MCF 10A (cell line): Measurements from ENCODE around the gene MST1R. TPM values are rescaled to one million over a fixed set of nuclear protein-coding genes. Genes with fewer than 3 reads are reported as not detected.
"Not testable (repeated sequence)": the region's sequence is repeated elsewhere in the genome, so short reads cannot be mapped to it uniquely, and the experiment has no call there.

Source experiments
- BruUV-seq: library from RNA; stranded (reverse); fragments of 400-500 nt; replicated peaks from 2 replicates; lab custom pipeline; 2021; lab: Mats Ljungman, UMichigan
- CTCF ChIA-PET: fragments of 300-600 bp; sonication (Branson Sonifier 250); formaldehyde crosslinking; extraction: SDS; loops from one replicate; lab custom pipeline; 2021; ENCODE audit warnings: antibody characterized with exemption, inconsistent platforms; lab: Yijun Ruan, JAX
- POLR2A ChIA-PET: fragments of 300-600, 350-650 bp; sonication (Branson Sonifier 250); formaldehyde crosslinking; extraction: SDS; loops from one replicate; lab custom pipeline; 2020; ENCODE audit warnings: antibody characterized with exemption, inconsistent platforms; lab: Yijun Ruan, JAX
- DNase-seq: peaks from one replicate; pipeline ENCODE4 v3.0.0-alpha.2; 2018; ENCODE audit not compliant: unreplicated experiment
- H3K27ac Mint-ChIP-seq: one replicate; pipeline ENCODE4 v1.8.0; 2022; ENCODE audit warnings: mild to moderate bottlenecking, low read depth, mixed read lengths; ENCODE audit not compliant: unreplicated experiment
- H3K27me3 Mint-ChIP-seq: one replicate; pipeline ENCODE4 v1.8.0; 2022; ENCODE audit warnings: mixed read lengths; ENCODE audit not compliant: insufficient read depth, unreplicated experiment
- H3K36me3 Mint-ChIP-seq: one replicate; pipeline ENCODE4 v1.8.0; 2022; ENCODE audit warnings: mild to moderate bottlenecking, moderate library complexity, mixed read lengths; ENCODE audit not compliant: insufficient read depth, unreplicated experiment
- H3K4me1 Mint-ChIP-seq: one replicate; pipeline ENCODE4 v1.8.0; 2022; ENCODE audit warnings: mixed read lengths; ENCODE audit not compliant: insufficient read depth, unreplicated experiment
- H3K4me3 Mint-ChIP-seq: one replicate; pipeline ENCODE4 v1.8.0; 2022; ENCODE audit warnings: mild to moderate bottlenecking, moderate library complexity, mixed read lengths; ENCODE audit not compliant: unreplicated experiment
- H3K9me3 Mint-ChIP-seq: one replicate; pipeline ENCODE4 v1.8.0; 2022; ENCODE audit warnings: mixed read lengths; ENCODE audit not compliant: unreplicated experiment
- CTCF ChIP-seq: fragments of 200-600 bp; IDR thresholded peaks from one replicate; pipeline ENCODE4 v1.8.0; 2022; ENCODE audit warnings: antibody characterized with exemption, mild to moderate bottlenecking; ENCODE audit not compliant: unreplicated experiment
- intact Hi-C: fragments of 100-400 bp; cut with micrococcal nuclease; formaldehyde crosslinking; loops from 2 replicates; pipeline ENCODE4 v1.14.1; 2022
- total RNA-seq: library from RNA; stranded (reverse); gene quantifications from 2 replicates; pipeline ENCODE4 v1.2.3, GENCODE V29; 2022

The MST1R gene
- total RNA-seq, 1 experiment from 2014 or later, result 103 TPM

GRCh38 chr3:49924683-49925082 lies 21.0 kb upstream of the MST1R start:
- Mint-ChIP-seq H3K27me3 (no peaks in the 10 kb centered on the region), H3K9me3 (no peaks in the 10 kb centered on the region), H3K27ac (peak overlapping the region; percentile 69), H3K4me1 (peaks cover 12% of the 10 kb centered on the region), H3K4me3 (no peak overlapping the region), H3K36me3 (peaks cover 12% of the 10 kb centered on the region)
- POLR2A ChIA-PET, result interaction anchor here (0.6 to 3.3 kb wide), 5 partner anchors 15 to 463 kb away, joined by 3 to 12 read pairs (median 3); partner anchors contain the start of gene RBM6
- intact Hi-C loops, result no loop called here
- CTCF ChIA-PET, result interaction anchor here (0.8 to 1.5 kb wide), 7 partner anchors 17 to 137 kb away, joined by 3 to 6 read pairs (median 3); partner anchors contain the start of gene CDHR4
- no peak for TF ChIP-seq CTCF
- BruUV-seq, result no TSS peak
- DNase-seq, result peak; percentile 81

- DNase-seq, H3K4me1 Mint-ChIP-seq, intact Hi-C loops, POLR2A ChIA-PET, H3K9me3 Mint-ChIP-seq, BruUV-seq, H3K4me3 Mint-ChIP-seq, H3K36me3 Mint-ChIP-seq, H3K27me3 Mint-ChIP-seq, H3K27ac Mint-ChIP-seq: not testable (repeated sequence)
- CTCF ChIA-PET, result interaction anchor here (0.6 to 4.6 kb wide), 4 partner anchors 10 to 263 kb away, joined by 4 to 35 read pairs (median 4); no protein-coding TSS in a partner anchor
Observed at GRCh38 chr3:49917806-49918590, 14.3 kb upstream of the MST1R start.

- no peak for DNase-seq
- intact Hi-C loops, result no loop called here
- no peak for TF ChIP-seq CTCF
- no TSS peak for BruUV-seq
- Mint-ChIP-seq H3K27ac (no peak overlapping the region), H3K9me3 (no peaks in the 10 kb centered on the region), H3K4me3 (no peak overlapping the region), H3K27me3 (no peaks in the 10 kb centered on the region), H3K4me1 (no peaks in the 10 kb centered on the region), H3K36me3 (no peaks in the 10 kb centered on the region)
- CTCF ChIA-PET, result interaction anchor here (0.8 to 4.6 kb wide), 4 partner anchors 10 to 115 kb away, joined by 3 to 35 read pairs (median 8); partner anchors contain the start of gene INKA1
- POLR2A ChIA-PET, result interaction anchor here (1.4 to 2.7 kb wide), 3 partner anchors 9 to 13 kb away, joined by 3 to 13 read pairs (median 12); partner anchors contain the start of gene MON1A
Observed at GRCh38 chr3:49916686-49917085, 13.0 kb upstream of the MST1R start.

DNA sequence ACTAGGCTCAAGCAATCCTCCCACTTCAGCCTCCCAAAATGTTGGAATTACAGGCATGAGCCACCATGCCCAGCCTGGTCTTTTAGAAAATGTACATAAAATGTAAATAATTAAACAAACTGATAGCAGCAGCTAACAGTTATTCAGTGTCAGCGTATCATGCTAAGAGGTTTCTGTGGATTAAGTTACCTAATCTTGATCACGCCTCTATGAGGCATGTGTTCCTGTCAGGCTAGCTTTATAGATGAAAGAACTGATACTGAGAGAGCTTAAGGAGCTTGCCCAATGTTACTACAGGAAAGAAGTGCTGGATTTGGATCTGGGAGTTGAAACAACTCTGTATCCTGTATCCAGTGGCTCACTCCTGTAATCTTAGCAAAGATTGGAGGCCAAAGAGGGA lies 11.2 kb upstream of the MST1R start:
- no peaks in the 10 kb centered on the region for H3K27me3 Mint-ChIP-seq
- no peaks in the 10 kb centered on the region for H3K4me1 Mint-ChIP-seq
- H3K36me3 Mint-ChIP-seq, result peaks cover 6% of the 10 kb centered on the region
- no peak for TF ChIP-seq CTCF
- H3K27ac Mint-ChIP-seq, result no peak overlapping the region
- intact Hi-C loops, result no loop called here
- no peaks in the 10 kb centered on the region for H3K9me3 Mint-ChIP-seq
- no TSS peak for BruUV-seq
- no peak overlapping the region for H3K4me3 Mint-ChIP-seq
- ChIA-PET CTCF (interaction anchor here (0.6 to 4.6 kb wide), 6 partner anchors 8 to 175 kb away, joined by 3 to 35 read pairs (median 5); partner anchors contain the start of gene INKA1), POLR2A (interaction anchor here (0.6 to 2.7 kb wide), 9 partner anchors 9 to 134 kb away, joined by 3 to 20 read pairs (median 5); partner anchors contain the start of genes INKA1, IP6K1 and MON1A)
- no peak for DNase-seq
